ENCODE data around the gene LCLAT1.

GRCh38 chr2:30652271-30652915 lies 205.3 kb downstream of the LCLAT1 start:
- TF ChIP-seq, protein P1, sequence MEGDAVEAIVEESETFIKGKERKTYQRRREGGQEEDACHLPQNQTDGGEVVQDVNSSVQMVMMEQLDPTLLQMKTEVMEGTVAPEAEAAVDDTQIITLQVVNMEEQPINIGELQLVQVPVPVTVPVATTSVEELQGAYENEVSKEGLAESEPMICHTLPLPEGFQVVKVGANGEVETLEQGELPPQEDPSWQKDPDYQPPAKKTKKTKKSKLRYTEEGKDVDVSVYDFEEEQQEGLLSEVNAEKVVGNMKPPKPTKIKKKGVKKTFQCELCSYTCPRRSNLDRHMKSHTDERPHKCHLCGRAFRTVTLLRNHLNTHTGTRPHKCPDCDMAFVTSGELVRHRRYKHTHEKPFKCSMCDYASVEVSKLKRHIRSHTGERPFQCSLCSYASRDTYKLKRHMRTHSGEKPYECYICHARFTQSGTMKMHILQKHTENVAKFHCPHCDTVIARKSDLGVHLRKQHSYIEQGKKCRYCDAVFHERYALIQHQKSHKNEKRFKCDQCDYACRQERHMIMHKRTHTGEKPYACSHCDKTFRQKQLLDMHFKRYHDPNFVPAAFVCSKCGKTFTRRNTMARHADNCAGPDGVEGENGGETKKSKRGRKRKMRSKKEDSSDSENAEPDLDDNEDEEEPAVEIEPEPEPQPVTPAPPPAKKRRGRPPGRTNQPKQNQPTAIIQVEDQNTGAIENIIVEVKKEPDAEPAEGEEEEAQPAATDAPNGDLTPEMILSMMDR (IDR thresholded peaks at IDR 0.05; ENCODE audit: insufficient read depth, low read length), result no peak
- TF ChIP-seq POLR2AphosphoS5 (IDR thresholded peaks at IDR 0.05; ENCODE audit: low read depth), result no peak

All from HL-60 (cell line).